ENCODE measurements around the gene TBC1D5. TPM values are rescaled to one million over a fixed set of nuclear protein-coding genes. Genes with fewer than 3 reads are reported as not detected.
A peak's percentile ranks its signal among the peaks of the same experiment; 100 is the strongest.
"Not testable (repeated sequence)": the region's sequence is repeated elsewhere in the genome, so short reads cannot be mapped to it uniquely, and the experiment has no call there.

TBC1D5 gene
- total RNA-seq, 1 donor = 45.5 TPM

GRCh38 chr3:17431004-17431403 is 311.4 kb downstream of the TBC1D5 start:
- DNase-seq (ENCODE audit: low read depth in 2 of 3, low spot score in 2 of 3) = peak in 2 of 3 donors; percentile 36 to 58

DNA sequence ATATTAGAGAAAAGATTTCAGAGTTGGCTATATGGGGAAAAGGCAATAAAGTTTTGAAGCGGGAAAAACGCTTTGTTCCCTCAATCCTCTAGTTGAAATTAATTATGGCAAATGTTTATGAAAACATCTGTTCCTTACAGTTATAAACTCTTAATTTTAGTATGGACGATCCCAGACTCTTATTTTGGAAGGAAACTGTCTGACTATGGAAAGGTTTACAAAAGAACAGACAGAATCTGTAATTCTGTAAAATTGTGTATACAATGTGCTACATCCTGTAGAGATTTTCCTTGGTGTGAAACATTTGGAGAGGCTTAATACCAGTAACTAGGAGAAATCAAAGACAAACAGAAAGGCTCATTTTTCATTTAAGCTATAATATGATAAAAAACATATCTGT is 311.8 kb downstream of the TBC1D5 start:
- DNase-seq (ENCODE audit: low read depth in 2 of 3, low spot score in 2 of 3) = no peak

DNA sequence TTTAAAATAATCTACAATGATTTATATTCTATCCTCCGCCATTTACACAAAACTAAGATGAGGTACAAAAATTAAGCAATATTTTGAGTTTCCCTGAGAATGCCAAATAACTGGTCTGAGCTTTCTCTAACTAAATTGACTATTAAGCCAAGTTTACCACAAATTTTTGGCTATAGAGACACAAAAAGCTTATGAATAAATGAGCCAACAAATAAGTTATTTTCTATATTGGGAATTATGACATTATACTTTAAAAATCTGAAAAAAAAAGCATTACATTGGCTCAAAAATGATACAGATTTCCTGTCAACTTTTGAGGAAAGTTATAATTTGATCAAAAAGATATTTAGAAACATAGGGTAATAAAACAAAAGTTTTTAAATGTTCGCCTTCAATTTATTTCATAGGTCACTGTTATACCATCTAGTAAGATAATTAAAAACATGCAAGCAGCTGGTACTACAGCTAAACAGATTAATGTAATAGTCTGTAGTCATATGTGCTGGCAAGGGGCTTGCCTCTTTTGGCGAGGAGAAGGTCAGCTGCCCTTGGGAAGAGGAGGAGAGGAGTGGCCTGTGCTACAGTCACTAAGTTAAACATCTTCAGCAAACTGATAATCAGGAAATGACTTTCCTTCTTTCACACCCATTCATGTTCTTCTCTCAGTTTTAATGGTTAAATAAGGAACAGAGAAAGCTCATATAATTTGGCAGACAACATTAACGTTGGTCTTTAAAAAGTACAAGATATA is 318.5 kb downstream of the TBC1D5 start:
- no peak for DNase-seq (ENCODE audit: low read depth in 2 of 3, low spot score in 2 of 3)

DNA sequence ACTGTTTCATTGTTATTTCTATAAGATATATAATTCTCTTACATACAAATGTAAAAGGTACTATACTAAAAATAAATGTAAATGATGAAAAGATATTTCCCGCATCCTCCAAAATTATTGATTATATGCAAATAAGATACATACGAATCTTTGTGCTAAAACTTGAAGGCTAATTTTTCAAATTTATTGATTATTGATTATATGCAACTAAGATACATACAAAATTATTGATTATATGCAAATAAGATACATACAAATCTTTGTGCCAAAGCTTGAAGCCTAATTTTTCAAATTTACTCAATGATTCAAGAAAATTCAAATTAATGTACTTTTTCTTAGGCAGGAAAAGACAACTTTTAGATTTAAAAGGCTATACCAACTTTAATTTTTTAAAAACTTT is 319.8 kb downstream of the TBC1D5 start:
- no peak for DNase-seq (ENCODE audit: low read depth in 2 of 3, low spot score in 2 of 3)

DNA sequence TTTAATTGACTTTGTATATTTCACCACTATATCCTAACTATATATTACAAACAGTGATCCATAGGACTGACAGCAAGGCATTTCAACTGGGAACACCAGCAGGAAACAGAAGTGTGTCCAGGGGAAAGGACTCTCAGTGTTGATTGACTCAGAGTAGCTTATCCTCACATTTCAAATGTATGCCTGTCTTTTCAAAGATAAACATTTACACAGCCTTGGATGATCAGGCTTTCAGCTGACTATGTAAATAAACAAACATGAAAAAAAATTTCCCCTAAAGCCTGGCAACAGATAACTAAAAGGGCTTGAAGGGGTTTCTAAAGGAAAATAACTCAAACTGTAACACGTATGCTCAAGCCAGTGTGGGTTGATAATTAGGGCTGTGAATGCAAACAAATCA is 321.8 kb downstream of the TBC1D5 start:
- DNase-seq (ENCODE audit: low read depth in 2 of 3, low spot score in 2 of 3) = no peak

GRCh38 chr3:17412950-17413530 is 329.4 kb downstream of the TBC1D5 start:
- DNase-seq (ENCODE audit: low read depth in 2 of 3, low spot score in 2 of 3) = peak in 2 of 3 donors; percentile 52 to 74

DNA sequence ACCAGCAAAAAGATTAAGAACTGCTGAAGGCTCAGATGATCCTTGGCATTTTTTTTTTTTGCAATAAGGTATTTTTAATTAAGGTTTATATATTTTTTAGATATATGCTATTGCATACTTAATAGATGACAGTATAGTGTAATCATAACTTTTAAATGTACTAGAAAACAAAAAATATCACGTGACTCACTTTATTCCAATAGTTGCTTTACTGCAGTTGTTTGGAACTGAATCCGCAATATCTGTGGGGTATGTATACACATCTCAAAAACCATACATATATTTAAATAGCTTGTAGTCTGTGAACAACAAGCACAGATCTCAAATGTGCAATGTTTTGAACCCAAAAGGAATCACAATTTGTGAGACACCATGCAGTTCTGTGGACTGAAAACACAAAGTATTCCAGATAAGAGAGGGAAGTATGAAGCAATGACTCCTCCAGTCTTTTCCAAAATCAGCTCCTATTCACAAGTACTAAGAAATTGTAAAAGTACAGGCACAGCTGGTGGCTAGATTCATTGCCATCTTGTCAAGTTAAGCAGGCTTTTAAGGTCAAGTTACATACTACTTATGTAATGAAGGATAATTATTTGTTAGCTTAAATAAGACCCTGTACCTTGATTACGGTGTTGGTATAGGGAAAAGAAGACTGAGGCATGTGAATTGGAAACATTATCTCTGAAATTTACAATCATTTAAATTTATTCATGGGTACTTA is 331.1 kb downstream of the TBC1D5 start:
- DNase-seq (ENCODE audit: low read depth in 2 of 3, low spot score in 2 of 3) = no peak

DNA sequence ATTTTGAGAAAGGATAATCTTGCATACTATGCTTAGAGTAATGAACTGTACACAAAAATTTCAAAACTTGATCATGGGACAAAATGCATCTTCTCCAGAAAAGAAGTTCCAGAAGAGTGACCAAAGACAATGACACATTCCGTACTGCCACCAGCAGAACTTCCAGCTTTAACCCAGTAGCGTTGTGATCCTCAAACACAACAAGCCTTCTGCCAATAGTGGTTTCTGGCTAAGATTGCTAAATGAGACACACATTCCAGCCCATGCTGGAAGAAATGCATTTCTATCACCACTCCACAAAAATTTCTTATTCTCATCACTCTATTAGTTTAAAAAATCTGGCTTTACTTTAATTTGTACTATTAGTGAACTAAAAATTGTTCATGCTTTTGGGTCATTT is 334.9 kb downstream of the TBC1D5 start:
- no peak for DNase-seq (ENCODE audit: low read depth in 2 of 3, low spot score in 2 of 3)

- DNase-seq (ENCODE audit: low read depth in 2 of 3, low spot score in 2 of 3) = no peak
These were observed 337.9 kb downstream of the TBC1D5 start for GRCh38 chr3:17404548-17404947.

GRCh38 chr3:17402442-17402841 is 340.0 kb downstream of the TBC1D5 start:
- no peak for DNase-seq (ENCODE audit: low read depth in 2 of 3, low spot score in 2 of 3)

GRCh38 chr3:17401912-17402311 is 340.5 kb downstream of the TBC1D5 start:
- no peak for DNase-seq (ENCODE audit: low read depth in 2 of 3, low spot score in 2 of 3)

- DNase-seq (ENCODE audit: low read depth in 2 of 3, low spot score in 2 of 3) = no peak
These were observed 342.8 kb downstream of the TBC1D5 start for GRCh38 chr3:17399586-17399985.

- no peak for DNase-seq (ENCODE audit: low read depth in 2 of 3, low spot score in 2 of 3)
These were observed 343.4 kb downstream of the TBC1D5 start for GRCh38 chr3:17398959-17399551.

- DNase-seq (ENCODE audit: low read depth in 2 of 3, low spot score in 2 of 3) = no peak
These were observed 346.4 kb downstream of the TBC1D5 start for GRCh38 chr3:17396036-17396435.

GRCh38 chr3:17394541-17395155 is 347.8 kb downstream of the TBC1D5 start:
- DNase-seq (ENCODE audit: low read depth in 2 of 3, low spot score in 2 of 3) = peak in 2 of 3 donors; percentile 29 to 65

DNA sequence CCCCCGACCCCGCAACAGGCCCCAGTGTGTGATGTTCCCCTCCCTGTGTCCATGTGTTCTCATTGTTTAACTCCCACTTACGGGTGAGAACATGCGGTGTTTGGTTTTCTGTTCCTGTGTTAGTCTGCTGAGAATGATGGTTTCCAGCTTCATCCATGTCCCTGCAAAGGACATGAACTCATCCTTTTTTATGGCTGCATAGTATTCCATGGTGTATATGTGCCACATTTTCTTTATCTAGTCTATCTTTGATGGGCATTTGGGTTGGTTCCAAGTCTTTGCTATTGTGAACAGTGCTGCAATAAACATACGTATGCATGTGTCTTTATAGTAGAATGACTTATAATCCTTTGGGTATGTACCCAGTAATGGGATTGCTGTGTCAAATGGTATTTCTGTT is 349.9 kb downstream of the TBC1D5 start:
- not testable (repeated sequence) for DNase-seq (ENCODE audit: low read depth in 2 of 3, low spot score in 2 of 3)

- DNase-seq (ENCODE audit: low read depth in 2 of 3, low spot score in 2 of 3) = no peak
These were observed 351.6 kb downstream of the TBC1D5 start for GRCh38 chr3:17390785-17391184.

DNA sequence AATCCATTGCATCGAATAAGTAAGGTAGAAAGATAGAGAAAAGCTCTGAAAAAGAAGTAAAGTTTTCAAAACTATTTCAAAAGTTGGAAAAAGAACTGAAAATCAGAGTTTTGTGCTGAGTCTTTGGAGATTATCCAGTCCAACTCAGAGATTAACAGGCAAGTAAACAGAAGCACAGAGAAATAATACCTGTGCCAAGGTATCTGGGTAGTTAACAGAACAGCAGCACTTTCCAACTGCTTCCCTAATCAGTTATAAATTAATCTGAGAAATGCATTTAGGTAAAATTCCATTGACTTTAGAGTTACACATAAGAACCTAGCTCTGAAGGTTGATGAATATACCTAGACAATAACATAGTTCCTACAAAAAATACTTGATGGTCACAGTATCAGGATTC is 355.3 kb downstream of the TBC1D5 start:
- no peak for DNase-seq (ENCODE audit: low read depth in 2 of 3, low spot score in 2 of 3)

- DNase-seq (ENCODE audit: low read depth in 2 of 3, low spot score in 2 of 3) = no peak
These were observed 356.0 kb downstream of the TBC1D5 start for GRCh38 chr3:17386432-17386831.

- DNase-seq (ENCODE audit: low read depth in 2 of 3, low spot score in 2 of 3) = no peak
These were observed 357.7 kb downstream of the TBC1D5 start for GRCh38 chr3:17384567-17385296.
